ENCODE data around the gene FAM118B. TPM values are rescaled to one million over a fixed set of nuclear protein-coding genes. Genes with fewer than 3 reads are reported as not detected.

Gene FAM118B
- total RNA-seq, 2 experiments from 2014 or later = 1.0 to 1.8 TPM

DNA sequence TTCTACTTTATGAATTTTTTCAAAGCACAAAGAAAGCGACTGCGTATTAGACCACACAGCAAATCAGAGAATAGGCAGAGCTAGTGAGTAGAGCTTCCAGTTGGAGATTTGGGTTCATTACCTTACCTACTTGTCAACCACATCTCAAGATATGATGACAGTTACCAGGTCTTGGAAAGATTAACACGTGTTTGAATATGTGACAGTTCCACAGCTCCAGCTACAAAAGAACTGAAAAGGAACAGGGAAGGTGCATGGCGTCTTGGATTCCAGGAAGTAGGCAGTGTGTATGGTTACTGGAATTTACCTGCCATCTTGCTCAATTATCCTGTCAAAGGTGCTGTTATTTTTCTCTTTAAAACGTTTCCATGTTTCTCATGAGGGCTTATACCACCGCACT is 76.7 kb downstream of the FAM118B start:
- ChIA-PET CTCF (no interaction called here), POLR2A (no interaction called here)
- DNase-seq (no peak), ATAC-seq (ENCODE audit: poor library complexity) (no peak)
- Histone ChIP-seq H3K27me3 (ENCODE audit: control insufficient read depth in 1 of 2, insufficient read depth in 2 of 2, low read length in 2 of 2) (no peaks in the 10 kb centered on the region), H3K4me3 (ENCODE audit: low read length) (no peak overlapping the region), H3K4me1 (ENCODE audit: insufficient read depth, low read length) (peaks cover 24% of the 10 kb centered on the region), H3K36me3 (ENCODE audit: insufficient read depth, low read length) (peaks cover 44% of the 10 kb centered on the region), H3K9me3 (ENCODE audit: control insufficient read depth in 1 of 2, insufficient read depth in 1 of 2, low read length in 2 of 2) (no peaks in the 10 kb centered on the region), H3K27ac (ENCODE audit: low read depth in 1 of 2, low read length in 2 of 2) (no peak overlapping the region)
- H3K27me3 Mint-ChIP-seq = no peaks in the 10 kb centered on the region
- H3K4me3 Mint-ChIP-seq = no peak overlapping the region
- intact Hi-C loops (cut with DNase I, micrococcal nuclease) = loop anchor here in 1 of 2 experiments (10.0 kb wide), 1 partner anchor 663 kb away; the partner anchor contains the start of gene CHEK1
- no peak overlapping the region for H3K27ac Mint-ChIP-seq
- peaks cover 28% of the 10 kb centered on the region for H3K4me1 Mint-ChIP-seq (ENCODE audit: low read depth)
- TF ChIP-seq, protein P1, sequence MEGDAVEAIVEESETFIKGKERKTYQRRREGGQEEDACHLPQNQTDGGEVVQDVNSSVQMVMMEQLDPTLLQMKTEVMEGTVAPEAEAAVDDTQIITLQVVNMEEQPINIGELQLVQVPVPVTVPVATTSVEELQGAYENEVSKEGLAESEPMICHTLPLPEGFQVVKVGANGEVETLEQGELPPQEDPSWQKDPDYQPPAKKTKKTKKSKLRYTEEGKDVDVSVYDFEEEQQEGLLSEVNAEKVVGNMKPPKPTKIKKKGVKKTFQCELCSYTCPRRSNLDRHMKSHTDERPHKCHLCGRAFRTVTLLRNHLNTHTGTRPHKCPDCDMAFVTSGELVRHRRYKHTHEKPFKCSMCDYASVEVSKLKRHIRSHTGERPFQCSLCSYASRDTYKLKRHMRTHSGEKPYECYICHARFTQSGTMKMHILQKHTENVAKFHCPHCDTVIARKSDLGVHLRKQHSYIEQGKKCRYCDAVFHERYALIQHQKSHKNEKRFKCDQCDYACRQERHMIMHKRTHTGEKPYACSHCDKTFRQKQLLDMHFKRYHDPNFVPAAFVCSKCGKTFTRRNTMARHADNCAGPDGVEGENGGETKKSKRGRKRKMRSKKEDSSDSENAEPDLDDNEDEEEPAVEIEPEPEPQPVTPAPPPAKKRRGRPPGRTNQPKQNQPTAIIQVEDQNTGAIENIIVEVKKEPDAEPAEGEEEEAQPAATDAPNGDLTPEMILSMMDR (IDR thresholded peaks at IDR 0.05) = no peak
- no peaks in the 10 kb centered on the region for H3K9me3 Mint-ChIP-seq
- peaks cover 50% of the 10 kb centered on the region for H3K36me3 Mint-ChIP-seq (ENCODE audit: low read depth)

- Mint-ChIP-seq H3K9me3 (no peaks in the 10 kb centered on the region), H3K36me3 (ENCODE audit: low read depth) (peaks cover 58% of the 10 kb centered on the region), H3K4me3 (no peak overlapping the region), H3K4me1 (ENCODE audit: low read depth) (peaks cover 10% of the 10 kb centered on the region), H3K27ac (no peak overlapping the region), H3K27me3 (no peaks in the 10 kb centered on the region)
- ATAC-seq (ENCODE audit: poor library complexity) = no peak
- ChIA-PET POLR2A (interaction anchor here (0.9 kb wide), 1 partner anchor 13 kb away, joined by 4 read pairs; the partner anchor contains the start of gene DCPS), CTCF (no interaction called here)
- TF ChIP-seq, protein P1 (IDR thresholded peaks at IDR 0.05) = no peak
- Histone ChIP-seq H3K27ac (ENCODE audit: low read depth in 1 of 2, low read length in 2 of 2) (no peak overlapping the region), H3K27me3 (ENCODE audit: control insufficient read depth in 1 of 2, insufficient read depth in 2 of 2, low read length in 2 of 2) (no peaks in the 10 kb centered on the region), H3K4me3 (ENCODE audit: low read length) (no peak overlapping the region), H3K9me3 (ENCODE audit: control insufficient read depth in 1 of 2, insufficient read depth in 1 of 2, low read length in 2 of 2) (no peaks in the 10 kb centered on the region), H3K36me3 (ENCODE audit: insufficient read depth, low read length) (peaks cover 57% of the 10 kb centered on the region), H3K4me1 (ENCODE audit: insufficient read depth, low read length) (no peaks in the 10 kb centered on the region)
- no peak for DNase-seq
- intact Hi-C loops (cut with DNase I, micrococcal nuclease) = no loop called here
These were observed 79.3 kb downstream of the FAM118B start for GRCh38 chr11:126290887-126291286.

GRCh38 chr11:126293726-126294125 is 82.1 kb downstream of the FAM118B start:
- intact Hi-C loops (cut with DNase I, micrococcal nuclease) = no loop called here
- Mint-ChIP-seq H3K36me3 (ENCODE audit: low read depth) (peaks cover 68% of the 10 kb centered on the region), H3K4me1 (ENCODE audit: low read depth) (peaks cover 10% of the 10 kb centered on the region), H3K27ac (no peak overlapping the region), H3K4me3 (no peak overlapping the region), H3K27me3 (no peaks in the 10 kb centered on the region), H3K9me3 (no peaks in the 10 kb centered on the region)
- no peak overlapping the region for H3K4me3 ChIP-seq (ENCODE audit: low read length)
- ChIA-PET POLR2A (no interaction called here), CTCF (interaction anchor here (1.0 to 1.6 kb wide), 2 partner anchors 17 to 23 kb away, joined by 3 read pairs; no protein-coding TSS in a partner anchor)
- no peaks in the 10 kb centered on the region for H3K9me3 ChIP-seq (ENCODE audit: control insufficient read depth in 1 of 2, insufficient read depth in 1 of 2, low read length in 2 of 2)
- ATAC-seq (ENCODE audit: poor library complexity) (no peak), DNase-seq (no peak)
- no peaks in the 10 kb centered on the region for H3K27me3 ChIP-seq (ENCODE audit: control insufficient read depth in 1 of 2, insufficient read depth in 2 of 2, low read length in 2 of 2)
- TF ChIP-seq, protein P1 (IDR thresholded peaks at IDR 0.05) = no peak
- peaks cover 58% of the 10 kb centered on the region for H3K36me3 ChIP-seq (ENCODE audit: insufficient read depth, low read length)
- no peak overlapping the region for H3K27ac ChIP-seq (ENCODE audit: low read depth in 1 of 2, low read length in 2 of 2)
- H3K4me1 ChIP-seq (ENCODE audit: insufficient read depth, low read length) = no peaks in the 10 kb centered on the region

Data from CD4-positive, alpha-beta T cell (primary cell).